ENCODE data around the gene TDRD9. TPM values are rescaled to one million over a fixed set of nuclear protein-coding genes. Genes with fewer than 3 reads are reported as not detected.

The TDRD9 gene
- total RNA-seq, 1 donor from 2014 or later, result 0.53 TPM

DNA sequence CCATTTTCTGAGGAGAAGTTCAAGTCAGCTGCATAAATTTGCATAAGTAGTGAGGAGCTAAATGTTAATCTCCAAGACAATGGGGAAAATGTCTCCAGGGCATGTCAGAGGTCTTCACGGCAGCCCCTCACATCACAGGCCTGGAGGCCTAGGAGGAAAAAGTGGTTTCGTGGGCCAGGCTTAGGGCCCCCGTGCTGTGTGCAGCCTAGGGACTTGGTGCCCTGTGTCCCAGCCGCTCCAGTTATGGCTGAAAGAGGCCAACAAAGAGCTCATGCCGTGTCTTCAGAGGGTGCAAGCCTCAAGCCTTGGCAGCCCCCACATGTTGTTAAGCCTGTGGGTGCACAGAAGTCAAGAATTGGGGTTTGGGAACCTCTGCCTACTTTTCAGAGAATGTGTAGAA, 55.9 kb downstream of the TDRD9 start:
- Histone ChIP-seq H3K4me3 (ENCODE audit: low read depth, low read length) (no peak overlapping the region), H3K27me3 (ENCODE audit: control insufficient read depth, insufficient read depth, low read length) (no peaks in the 10 kb centered on the region), H3K36me3 (ENCODE audit: control insufficient read depth, insufficient read depth, low read length) (no peaks in the 10 kb centered on the region)
- no peak for FAIRE-seq
- TF ChIP-seq, protein P1, sequence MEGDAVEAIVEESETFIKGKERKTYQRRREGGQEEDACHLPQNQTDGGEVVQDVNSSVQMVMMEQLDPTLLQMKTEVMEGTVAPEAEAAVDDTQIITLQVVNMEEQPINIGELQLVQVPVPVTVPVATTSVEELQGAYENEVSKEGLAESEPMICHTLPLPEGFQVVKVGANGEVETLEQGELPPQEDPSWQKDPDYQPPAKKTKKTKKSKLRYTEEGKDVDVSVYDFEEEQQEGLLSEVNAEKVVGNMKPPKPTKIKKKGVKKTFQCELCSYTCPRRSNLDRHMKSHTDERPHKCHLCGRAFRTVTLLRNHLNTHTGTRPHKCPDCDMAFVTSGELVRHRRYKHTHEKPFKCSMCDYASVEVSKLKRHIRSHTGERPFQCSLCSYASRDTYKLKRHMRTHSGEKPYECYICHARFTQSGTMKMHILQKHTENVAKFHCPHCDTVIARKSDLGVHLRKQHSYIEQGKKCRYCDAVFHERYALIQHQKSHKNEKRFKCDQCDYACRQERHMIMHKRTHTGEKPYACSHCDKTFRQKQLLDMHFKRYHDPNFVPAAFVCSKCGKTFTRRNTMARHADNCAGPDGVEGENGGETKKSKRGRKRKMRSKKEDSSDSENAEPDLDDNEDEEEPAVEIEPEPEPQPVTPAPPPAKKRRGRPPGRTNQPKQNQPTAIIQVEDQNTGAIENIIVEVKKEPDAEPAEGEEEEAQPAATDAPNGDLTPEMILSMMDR (IDR thresholded peaks at IDR 0.05; ENCODE audit: insufficient read depth, low read length, severe bottlenecking), result no peak
- DNase-seq (ENCODE audit: low read depth), result no peak

DNA sequence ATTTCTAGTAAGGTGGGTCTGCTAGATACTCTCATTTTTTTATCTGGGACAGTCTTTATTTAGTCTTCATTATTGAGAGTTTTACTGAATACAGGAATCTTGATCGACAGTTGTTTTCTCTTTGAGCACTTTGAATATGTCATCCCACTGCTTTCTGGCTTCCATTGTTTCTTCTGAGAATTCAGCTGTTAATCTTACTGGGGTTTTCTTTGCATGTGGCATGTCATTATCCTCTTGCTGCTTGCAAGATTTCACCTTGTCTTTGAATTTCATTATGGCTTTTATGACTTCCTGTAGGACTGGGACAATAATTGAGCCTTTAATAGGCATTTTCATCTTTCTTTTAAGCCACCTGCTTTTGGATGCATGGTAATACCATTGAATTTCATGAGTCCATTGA, 60.8 kb downstream of the TDRD9 start:
- TF ChIP-seq, protein P1 (IDR thresholded peaks at IDR 0.05; ENCODE audit: insufficient read depth, low read length, severe bottlenecking), result no peak
- no peak for FAIRE-seq
- H3K36me3 ChIP-seq (ENCODE audit: control insufficient read depth, insufficient read depth, low read length), result no peaks in the 10 kb centered on the region
- no peak for DNase-seq (ENCODE audit: low read depth)
- no peaks in the 10 kb centered on the region for H3K27me3 ChIP-seq (ENCODE audit: control insufficient read depth, insufficient read depth, low read length)
- H3K4me3 ChIP-seq (ENCODE audit: low read depth, low read length), result no peak overlapping the region

DNA sequence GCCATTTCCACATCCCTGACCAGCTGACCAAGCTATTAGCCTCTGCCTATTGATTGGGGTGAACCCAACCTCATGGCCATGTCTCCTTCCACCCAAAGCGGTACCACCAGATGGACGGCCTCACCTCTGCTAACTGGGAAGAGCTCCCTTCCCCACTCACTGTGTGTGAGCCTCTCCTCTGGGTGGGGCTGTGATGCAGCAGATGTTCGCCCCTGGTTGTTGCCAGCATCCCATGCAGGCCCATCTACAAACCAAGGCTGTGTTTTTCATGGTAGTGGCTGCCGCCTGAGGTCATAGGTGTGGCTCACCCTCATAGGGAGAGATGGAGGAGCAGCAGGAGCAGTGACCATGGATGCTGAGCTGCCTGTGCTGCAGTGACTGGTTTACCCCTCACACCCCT, 61.7 kb downstream of the TDRD9 start:
- H3K4me3 ChIP-seq (ENCODE audit: low read depth, low read length), result no peak overlapping the region
- no peaks in the 10 kb centered on the region for H3K27me3 ChIP-seq (ENCODE audit: control insufficient read depth, insufficient read depth, low read length)
- TF ChIP-seq, protein P1 (IDR thresholded peaks at IDR 0.05; ENCODE audit: insufficient read depth, low read length, severe bottlenecking), result no peak
- DNase-seq (ENCODE audit: low read depth) (no peak), FAIRE-seq (no peak)
- H3K36me3 ChIP-seq (ENCODE audit: control insufficient read depth, insufficient read depth, low read length), result no peaks in the 10 kb centered on the region

DNA sequence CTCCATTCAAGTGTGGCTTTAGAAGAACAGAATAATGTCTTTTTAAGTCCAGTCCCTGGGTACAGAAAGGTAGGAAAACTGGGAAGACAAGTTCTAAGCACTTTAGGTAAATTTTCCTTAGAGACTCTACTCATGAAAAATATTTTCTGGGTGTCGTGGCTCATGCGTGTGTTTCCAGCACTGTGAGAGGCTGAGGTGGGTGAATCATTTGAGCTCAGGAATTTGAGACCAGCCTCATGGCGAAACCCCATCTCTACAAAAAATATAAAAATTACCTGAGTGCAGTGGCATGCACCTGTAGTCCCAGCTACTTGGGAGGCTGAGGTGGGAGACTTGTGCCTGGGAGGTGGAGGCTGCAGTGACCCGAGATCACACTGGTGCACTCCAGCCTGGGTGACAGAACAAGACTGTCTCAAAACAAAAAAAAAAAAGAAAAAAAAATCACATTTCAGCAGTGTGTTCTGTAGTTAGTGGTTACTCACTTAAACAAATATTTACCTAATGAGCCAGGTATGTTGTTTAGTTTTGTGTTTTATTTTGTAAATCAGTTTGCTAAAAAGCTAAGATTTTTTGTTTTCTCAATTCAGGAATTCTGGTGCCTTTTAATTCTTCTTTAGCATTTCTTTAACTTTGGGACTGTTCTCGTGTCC, 66.4 kb downstream of the TDRD9 start:
- DNase-seq (ENCODE audit: low read depth) (peak; percentile 95), FAIRE-seq (no peak)
- Histone ChIP-seq H3K27me3 (ENCODE audit: control insufficient read depth, insufficient read depth, low read length) (no peaks in the 10 kb centered on the region), H3K36me3 (ENCODE audit: control insufficient read depth, insufficient read depth, low read length) (no peaks in the 10 kb centered on the region), H3K4me3 (ENCODE audit: low read depth, low read length) (no peak overlapping the region)
- TF ChIP-seq, protein P1 (IDR thresholded peaks at IDR 0.05; ENCODE audit: insufficient read depth, low read length, severe bottlenecking), result no peak

DNA sequence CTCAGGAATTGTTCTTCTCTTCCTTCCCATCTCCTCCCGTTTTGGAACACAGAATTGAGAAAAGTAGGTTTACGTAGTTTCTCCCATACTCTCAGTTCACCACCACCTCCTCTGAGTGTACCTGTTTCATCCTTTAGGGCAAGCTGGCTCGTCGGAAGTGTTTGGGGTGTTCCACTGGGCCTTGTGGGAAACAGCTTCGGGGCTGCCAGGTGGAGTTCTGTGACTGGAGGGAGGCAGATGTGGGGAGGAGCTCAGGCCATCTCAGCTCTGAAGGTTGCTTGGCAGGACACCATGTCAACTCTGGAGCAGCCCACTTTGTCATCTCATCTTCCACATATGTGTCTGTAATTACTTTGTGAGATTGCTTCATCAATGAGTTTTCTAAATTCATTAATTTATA, 67.6 kb downstream of the TDRD9 start:
- no peak overlapping the region for H3K4me3 ChIP-seq (ENCODE audit: low read depth, low read length)
- no peaks in the 10 kb centered on the region for H3K36me3 ChIP-seq (ENCODE audit: control insufficient read depth, insufficient read depth, low read length)
- H3K27me3 ChIP-seq (ENCODE audit: control insufficient read depth, insufficient read depth, low read length), result no peaks in the 10 kb centered on the region
- TF ChIP-seq, protein P1 (IDR thresholded peaks at IDR 0.05; ENCODE audit: insufficient read depth, low read length, severe bottlenecking), result no peak
- FAIRE-seq (no peak), DNase-seq (ENCODE audit: low read depth) (no peak)

DNA sequence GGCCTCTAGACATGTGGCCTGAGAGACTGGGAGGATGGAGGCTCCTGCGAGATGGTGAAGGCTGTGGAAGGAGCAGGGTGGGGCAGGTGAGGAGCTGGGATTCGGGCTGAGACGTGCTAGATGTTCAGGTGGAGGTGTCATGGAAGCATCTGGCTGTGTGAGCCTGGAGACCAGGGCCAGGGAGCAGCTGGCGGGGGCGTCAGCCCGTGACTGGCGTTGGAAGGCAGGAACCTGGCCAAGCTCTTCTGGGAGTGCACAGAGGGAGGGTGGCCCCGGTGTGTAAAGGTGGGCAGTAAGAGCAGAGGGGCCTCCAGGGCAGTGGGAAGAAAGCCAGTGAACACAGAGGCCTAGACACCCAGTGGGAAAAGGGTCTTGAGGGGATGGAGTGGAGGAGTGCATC, 69.1 kb downstream of the TDRD9 start:
- FAIRE-seq, result no peak
- H3K4me3 ChIP-seq (ENCODE audit: low read depth, low read length), result no peak overlapping the region
- TF ChIP-seq, protein P1 (IDR thresholded peaks at IDR 0.05; ENCODE audit: insufficient read depth, low read length, severe bottlenecking), result no peak
- H3K27me3 ChIP-seq (ENCODE audit: control insufficient read depth, insufficient read depth, low read length), result no peaks in the 10 kb centered on the region
- no peaks in the 10 kb centered on the region for H3K36me3 ChIP-seq (ENCODE audit: control insufficient read depth, insufficient read depth, low read length)
- no peak for DNase-seq (ENCODE audit: low read depth)
